GM12878 (cell line): ENCODE data around the gene ZSWIM5. TPM values are rescaled to one million over a fixed set of nuclear protein-coding genes. Genes with fewer than 3 reads are reported as not detected.

ENCODE experiments used
- ATAC-seq: fragments of 200-7000 bp; cut with Tn5 transposase; 3 replicates; pipeline ENCODE4 v1.9.1; 2020; ENCODE audit warnings: mild to moderate bottlenecking, moderate library complexity
- BruUV-seq: library from RNA; stranded (reverse); fragments of 400-500 nt; replicated peaks from 2 replicates; lab custom pipeline; 2021; lab: Mats Ljungman, UMichigan
- CTCF ChIA-PET: fragments of 300-600 bp; sonication (Branson Sonifier 250); formaldehyde crosslinking; extraction: SDS; loops from one replicate; lab custom pipeline; 2021; ENCODE audit warnings: inconsistent platforms; lab: Yijun Ruan, JAX
- POLR2A ChIA-PET: fragments of 350-600 bp; formaldehyde crosslinking; extraction: SDS; loops from one replicate; lab custom pipeline; 2021; ENCODE audit warnings: inconsistent platforms; lab: Charles Lee
- RAD21 ChIA-PET: fragments of 300-600 bp; sonication (Branson Sonifier 250); formaldehyde crosslinking; loops from one replicate; lab custom pipeline; 2023; ENCODE audit warnings: antibody characterized with exemption; ENCODE audit not compliant: unreplicated experiment; lab: Charles Lee
- SMC1A ChIA-PET: fragments of 300-600 bp; sonication (Branson Sonifier 250); formaldehyde crosslinking; loops from one replicate; lab custom pipeline; 2023; ENCODE audit not compliant: unreplicated experiment, uncharacterized antibody; lab: Charles Lee
- DNase-seq: peaks from one replicate; pipeline ENCODE4 v3.0.0-alpha.2; 2011; ENCODE audit warnings: low read depth, low spot score
- FAIRE-seq: peaks from 3 replicates; lab custom pipeline; 2011; peaks lifted over from hg19 to GRCh38; lab: Jason Lieb, UNC
- H2AFZ ChIP-seq: 2 replicates; pipeline ENCODE4 v1.6.0; 2011; ENCODE audit warnings: low read depth, low read length, control low read depth; ENCODE audit not compliant: control insufficient read depth
- H3K27ac ChIP-seq: 2 replicates; pipeline ENCODE4 v1.5.1; 2011; ENCODE audit warnings: control low read depth; ENCODE audit not compliant: control insufficient read depth, insufficient read depth
- H3K27me3 ChIP-seq, 2 experiments: replicated peaks in 1 of 2; 2 replicates each; pipeline versions ENCODE4 v1.6.0 to v1.6.1; 2011; ENCODE audit warnings: low read length in 1 of 2; ENCODE audit not compliant: control insufficient read depth in 2 of 2, insufficient read depth in 2 of 2
- H3K36me3 ChIP-seq, 2 experiments: 2 replicates each; pipeline ENCODE4 v1.5.1; 2011; ENCODE audit warnings: low read length in 1 of 2; ENCODE audit not compliant: control insufficient read depth in 2 of 2, insufficient read depth in 2 of 2
- H3K4me1 ChIP-seq: 2 replicates; pipeline ENCODE4 v1.6.1; 2011; ENCODE audit warnings: mild to moderate bottlenecking, low read length, moderate library complexity, mixed read lengths; ENCODE audit not compliant: control insufficient read depth, insufficient read depth
- H3K4me2 ChIP-seq: 2 replicates; pipeline ENCODE4 v1.6.0; 2011; ENCODE audit warnings: control low read depth; ENCODE audit not compliant: control insufficient read depth, insufficient read depth
- H3K4me3 ChIP-seq: fragments of 200-600 bp; sonication (generic); 2 replicates; pipeline ENCODE4 v1.5.1; 2016
- H3K79me2 ChIP-seq: 2 replicates; pipeline ENCODE4 v1.6.0; 2011; ENCODE audit warnings: low read length; ENCODE audit not compliant: control insufficient read depth, insufficient read depth
- H3K9ac ChIP-seq: 2 replicates; pipeline ENCODE4 v1.8.0; 2011; ENCODE audit warnings: low read length, control low read depth, mixed read lengths; ENCODE audit not compliant: control insufficient read depth, insufficient read depth
- H3K9me3 ChIP-seq: replicated peaks from 3 replicates; pipeline ENCODE4 v1.5.1; 2011; ENCODE audit warnings: mild to moderate bottlenecking, low read length; ENCODE audit not compliant: control insufficient read depth, insufficient read depth
- H4K20me1 ChIP-seq: 2 replicates; pipeline ENCODE4 v1.6.0; 2011; ENCODE audit not compliant: control insufficient read depth, insufficient read depth
- BCL11A ChIP-seq: IDR thresholded peaks from 2 replicates; pipeline ENCODE4 v1.6.1; 2011; ENCODE audit warnings: low read depth, low read length
- DPF2 ChIP-seq: fragments of 450-650 bp; IDR thresholded peaks from 2 replicates; pipeline ENCODE4 v1.6.1; 2017; ENCODE audit warnings: mild to moderate bottlenecking
- FOXK2 ChIP-seq: fragments of 450-650 bp; IDR thresholded peaks from 2 replicates; pipeline ENCODE4 v1.6.1; 2017; ENCODE audit warnings: mild to moderate bottlenecking, moderate library complexity
- KLF5 ChIP-seq: fragments of 450-650 bp; IDR thresholded peaks from 2 replicates; pipeline ENCODE4 v1.6.1; 2014; ENCODE audit warnings: mild to moderate bottlenecking; ENCODE audit not compliant: partially characterized antibody
- PAX5 ChIP-seq: IDR thresholded peaks from 2 replicates; pipeline ENCODE4 v1.6.1; 2011; ENCODE audit warnings: low read depth, low read length, borderline replicate concordance
- RB1 ChIP-seq: fragments of 450-650 bp; formaldehyde crosslinking; IDR thresholded peaks from 2 replicates; pipeline ENCODE4 v1.6.1; 2017; ENCODE audit warnings: mild to moderate bottlenecking, borderline replicate concordance
- SIX5 ChIP-seq: IDR thresholded peaks from 2 replicates; pipeline ENCODE4 v1.6.1; 2011; ENCODE audit warnings: mild to moderate bottlenecking, low read depth, low read length, moderate library complexity; ENCODE audit not compliant: severe bottlenecking
- STAT1 ChIP-seq: fragments of 450-650 bp; conservative IDR thresholded peaks from 2 replicates; pipeline ENCODE4 v1.6.1; 2014; ENCODE audit warnings: antibody characterized with exemption, mild to moderate bottlenecking
- ZZZ3 ChIP-seq: IDR thresholded peaks from 2 replicates; pipeline ENCODE4 v1.6.1; 2011; ENCODE audit warnings: low read depth; ENCODE audit not compliant: control insufficient read depth, insufficient read length
- WGBS: methylation state at CpG from one replicate; pipeline ENCODE4 v1.1.6; 2016; ENCODE audit warnings: low lambda C conversion rate; ENCODE audit not compliant: insufficient replicate concordance, insufficient coverage; ENCODE audit errors: missing lambda C conversion rate; 5-methylcytosine and 5-hydroxymethylcytosine counted together
- in situ Hi-C: fragments of 300-500 bp; cut with MboI; formaldehyde crosslinking; loops from 9 replicates; pipeline ENCODE4 v1.14.3; 2018; ENCODE audit warnings: mixed read lengths
- intact Hi-C: fragments of 100-400 bp; cut with micrococcal nuclease; formaldehyde crosslinking; loops from one replicate; pipeline ENCODE4 v1.14.2; 2022; ENCODE audit not compliant: unreplicated experiment
- polyA plus RNA-seq, 11 experiments: library from polyadenylated mRNA; depleted of rRNA in 4 of 11; unstranded in 6 of 11; stranded (reverse) in 5 of 11; fragments of >200 nt; fragmentation: Nextera tagmentation in 4 of 11; fragmentation: Illumina TruSeq in 1 of 11; extraction: Ambion mirVana in 4 of 11; extraction: Trizol in 1 of 11; gene quantifications; 1 replicate in 1 of 11; 2 replicates in 10 of 11; pipeline versions ENCODE4 v1.2.1 to v1.2.3, GENCODE V29; 2011 to 2016; ENCODE audit warnings: inconsistent platforms in 2 of 11, missing spikeins in 2 of 11, low read depth in 1 of 11
- total RNA-seq, 4 experiments: library from RNA; depleted of rRNA in 3 of 4; stranded (reverse); fragments of >200 nt in 3 of 4; fragmentation: Illumina TruSeq in 1 of 4; extraction: Trizol in 1 of 4; gene quantifications; 2 replicates each; pipeline versions ENCODE4 v1.2.1 to v1.2.3, GENCODE V29; 2013 to 2021
- TF ChIP-seq, protein P1 (sequence below): IDR thresholded peaks from 2 replicates; pipeline ENCODE4 v1.6.1; 2011; ENCODE audit warnings: mild to moderate bottlenecking, low read depth, low read length, moderate library complexity; ENCODE audit not compliant: insufficient replicate concordance
- TF ChIP-seq, protein P2 (sequence below): IDR thresholded peaks from 2 replicates; pipeline ENCODE4 v1.6.1; 2012; ENCODE audit warnings: low read depth, low read length, improper control_type of control experiment
- TF ChIP-seq, protein P3 (sequence below): fragments of 450-650 bp; IDR thresholded peaks from 2 replicates; pipeline ENCODE4 v1.6.1; 2017; ENCODE audit warnings: mild to moderate bottlenecking, moderate library complexity
- TF ChIP-seq, protein P4 (sequence below): fragments of 150-350 bp; IDR thresholded peaks from 2 replicates; pipeline ENCODE4 v1.6.1; 2014; ENCODE audit warnings: mild to moderate bottlenecking, low read depth, low read length

ZSWIM5 gene
- total and polyA plus RNA-seq, 10 of the 15 experiments (the other 5 are each of a cell fraction or from before 2014, with no cell fraction given): 0.07 to 0.97 (median 0.34) TPM; not detected in 1

DNA sequence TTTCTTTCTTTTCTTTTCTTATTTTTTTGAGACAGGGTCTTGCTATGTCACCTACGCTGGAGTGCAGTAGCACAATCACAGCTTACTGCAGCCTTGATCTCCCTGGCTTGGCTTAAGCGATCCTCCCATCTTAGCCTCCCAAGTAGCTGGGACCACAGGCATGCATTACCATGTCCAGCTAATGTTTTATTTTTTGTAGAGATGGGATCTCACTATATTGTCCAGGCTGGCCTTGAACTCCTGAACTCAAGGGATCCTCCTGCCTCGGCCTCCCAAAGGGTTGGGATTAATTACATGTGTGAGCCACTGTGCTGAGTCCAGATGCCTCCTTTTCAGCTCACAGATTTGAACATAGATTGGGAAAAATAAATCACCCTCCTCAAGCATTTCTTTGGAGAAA is 98.6 kb downstream of the ZSWIM5 start:
- RAD21 ChIA-PET: no interaction called here
- SMC1A ChIA-PET: no interaction called here
- TF ChIP-seq KLF5 (no peak), SIX5 (no peak), STAT1 (no peak), ZZZ3 (no peak), BCL11A (no peak), DPF2 (no peak), PAX5 (no peak), RB1 (no peak), FOXK2 (no peak)
- TF ChIP-seq, protein P1, sequence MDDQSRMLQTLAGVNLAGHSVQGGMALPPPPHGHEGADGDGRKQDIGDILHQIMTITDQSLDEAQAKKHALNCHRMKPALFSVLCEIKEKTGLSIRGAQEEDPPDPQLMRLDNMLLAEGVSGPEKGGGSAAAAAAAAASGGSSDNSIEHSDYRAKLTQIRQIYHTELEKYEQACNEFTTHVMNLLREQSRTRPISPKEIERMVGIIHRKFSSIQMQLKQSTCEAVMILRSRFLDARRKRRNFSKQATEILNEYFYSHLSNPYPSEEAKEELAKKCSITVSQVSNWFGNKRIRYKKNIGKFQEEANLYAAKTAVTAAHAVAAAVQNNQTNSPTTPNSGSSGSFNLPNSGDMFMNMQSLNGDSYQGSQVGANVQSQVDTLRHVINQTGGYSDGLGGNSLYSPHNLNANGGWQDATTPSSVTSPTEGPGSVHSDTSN: no peak
- TF ChIP-seq, protein P2, sequence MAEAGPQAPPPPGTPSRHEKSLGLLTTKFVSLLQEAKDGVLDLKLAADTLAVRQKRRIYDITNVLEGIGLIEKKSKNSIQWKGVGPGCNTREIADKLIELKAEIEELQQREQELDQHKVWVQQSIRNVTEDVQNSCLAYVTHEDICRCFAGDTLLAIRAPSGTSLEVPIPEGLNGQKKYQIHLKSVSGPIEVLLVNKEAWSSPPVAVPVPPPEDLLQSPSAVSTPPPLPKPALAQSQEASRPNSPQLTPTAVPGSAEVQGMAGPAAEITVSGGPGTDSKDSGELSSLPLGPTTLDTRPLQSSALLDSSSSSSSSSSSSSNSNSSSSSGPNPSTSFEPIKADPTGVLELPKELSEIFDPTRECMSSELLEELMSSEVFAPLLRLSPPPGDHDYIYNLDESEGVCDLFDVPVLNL: no peak
- TF ChIP-seq, protein P3, sequence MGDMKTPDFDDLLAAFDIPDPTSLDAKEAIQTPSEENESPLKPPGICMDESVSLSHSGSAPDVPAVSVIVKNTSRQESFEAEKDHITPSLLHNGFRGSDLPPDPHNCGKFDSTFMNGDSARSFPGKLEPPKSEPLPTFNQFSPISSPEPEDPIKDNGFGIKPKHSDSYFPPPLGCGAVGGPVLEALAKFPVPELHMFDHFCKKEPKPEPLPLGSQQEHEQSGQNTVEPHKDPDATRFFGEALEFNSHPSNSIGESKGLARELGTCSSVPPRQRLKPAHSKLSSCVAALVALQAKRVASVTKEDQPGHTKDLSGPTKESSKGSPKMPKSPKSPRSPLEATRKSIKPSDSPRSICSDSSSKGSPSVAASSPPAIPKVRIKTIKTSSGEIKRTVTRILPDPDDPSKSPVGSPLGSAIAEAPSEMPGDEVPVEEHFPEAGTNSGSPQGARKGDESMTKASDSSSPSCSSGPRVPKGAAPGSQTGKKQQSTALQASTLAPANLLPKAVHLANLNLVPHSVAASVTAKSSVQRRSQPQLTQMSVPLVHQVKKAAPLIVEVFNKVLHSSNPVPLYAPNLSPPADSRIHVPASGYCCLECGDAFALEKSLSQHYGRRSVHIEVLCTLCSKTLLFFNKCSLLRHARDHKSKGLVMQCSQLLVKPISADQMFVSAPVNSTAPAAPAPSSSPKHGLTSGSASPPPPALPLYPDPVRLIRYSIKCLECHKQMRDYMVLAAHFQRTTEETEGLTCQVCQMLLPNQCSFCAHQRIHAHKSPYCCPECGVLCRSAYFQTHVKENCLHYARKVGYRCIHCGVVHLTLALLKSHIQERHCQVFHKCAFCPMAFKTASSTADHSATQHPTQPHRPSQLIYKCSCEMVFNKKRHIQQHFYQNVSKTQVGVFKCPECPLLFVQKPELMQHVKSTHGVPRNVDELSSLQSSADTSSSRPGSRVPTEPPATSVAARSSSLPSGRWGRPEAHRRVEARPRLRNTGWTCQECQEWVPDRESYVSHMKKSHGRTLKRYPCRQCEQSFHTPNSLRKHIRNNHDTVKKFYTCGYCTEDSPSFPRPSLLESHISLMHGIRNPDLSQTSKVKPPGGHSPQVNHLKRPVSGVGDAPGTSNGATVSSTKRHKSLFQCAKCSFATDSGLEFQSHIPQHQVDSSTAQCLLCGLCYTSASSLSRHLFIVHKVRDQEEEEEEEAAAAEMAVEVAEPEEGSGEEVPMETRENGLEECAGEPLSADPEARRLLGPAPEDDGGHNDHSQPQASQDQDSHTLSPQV: no peak
- TF ChIP-seq, protein P4, sequence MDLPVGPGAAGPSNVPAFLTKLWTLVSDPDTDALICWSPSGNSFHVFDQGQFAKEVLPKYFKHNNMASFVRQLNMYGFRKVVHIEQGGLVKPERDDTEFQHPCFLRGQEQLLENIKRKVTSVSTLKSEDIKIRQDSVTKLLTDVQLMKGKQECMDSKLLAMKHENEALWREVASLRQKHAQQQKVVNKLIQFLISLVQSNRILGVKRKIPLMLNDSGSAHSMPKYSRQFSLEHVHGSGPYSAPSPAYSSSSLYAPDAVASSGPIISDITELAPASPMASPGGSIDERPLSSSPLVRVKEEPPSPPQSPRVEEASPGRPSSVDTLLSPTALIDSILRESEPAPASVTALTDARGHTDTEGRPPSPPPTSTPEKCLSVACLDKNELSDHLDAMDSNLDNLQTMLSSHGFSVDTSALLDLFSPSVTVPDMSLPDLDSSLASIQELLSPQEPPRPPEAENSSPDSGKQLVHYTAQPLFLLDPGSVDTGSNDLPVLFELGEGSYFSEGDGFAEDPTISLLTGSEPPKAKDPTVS: no peak

More for the DNA sequence above, 98.6 kb downstream of the ZSWIM5 start:
- no peaks in the 10 kb centered on the region for H3K9me3 ChIP-seq
- FAIRE-seq (no peak), DNase-seq (no peak), ATAC-seq (no peak)
- no peak overlapping the region for H3K9ac ChIP-seq
- intact Hi-C loops: no loop called here
- ChIA-PET POLR2A (interaction anchor here (0.6 kb wide), 1 partner anchor 18 kb away, joined by 5 read pairs; no protein-coding TSS in a partner anchor), CTCF (no interaction called here)
- H3K4me3 ChIP-seq: no peak overlapping the region
- no peak overlapping the region for H3K27ac ChIP-seq
- H3K36me3 ChIP-seq: no peaks in the 10 kb centered on the region
- in situ Hi-C loops: no loop called here
- H3K27me3 ChIP-seq: no peaks in the 10 kb centered on the region; a peak in 2 of 4 replicates
- no peak overlapping the region for H2AFZ ChIP-seq
- BruUV-seq: no TSS peak
- no peaks in the 10 kb centered on the region for H4K20me1 ChIP-seq
- H3K4me1 ChIP-seq: no peaks in the 10 kb centered on the region
- H3K79me2 ChIP-seq: no peaks in the 10 kb centered on the region
- no peak overlapping the region for H3K4me2 ChIP-seq
- 46% methylated on average over 3 of the region's 3 CpGs for WGBS
